ENCODE data around the gene MEMO1.
"Not testable (repeated sequence)": the region's sequence is repeated elsewhere in the genome, so short reads cannot be mapped to it uniquely, and the experiment has no call there.

The MEMO1 gene

GRCh38 chr2:31997653-31998052, 13.2 kb downstream of the MEMO1 start:
- DNase-seq: no peak

- no peak for DNase-seq
Observed at GRCh38 chr2:31996571-31997150, 14.1 kb downstream of the MEMO1 start.

GRCh38 chr2:31992934-31993333, 17.9 kb downstream of the MEMO1 start:
- DNase-seq: no peak

GRCh38 chr2:31992025-31992579, 18.7 kb downstream of the MEMO1 start:
- DNase-seq: no peak

GRCh38 chr2:31989946-31990345, 20.9 kb downstream of the MEMO1 start:
- DNase-seq: no peak

- DNase-seq: no peak
Observed at GRCh38 chr2:31987454-31988220, 23.2 kb downstream of the MEMO1 start.

GRCh38 chr2:31986906-31987305, 23.9 kb downstream of the MEMO1 start:
- no peak for DNase-seq

- no peak for DNase-seq
Observed at GRCh38 chr2:31983762-31984467, 26.9 kb downstream of the MEMO1 start.

- no peak for DNase-seq
Observed at GRCh38 chr2:31980674-31981356, 30.0 kb downstream of the MEMO1 start.

GRCh38 chr2:31979956-31980355, 30.9 kb downstream of the MEMO1 start:
- no peak for DNase-seq

GRCh38 chr2:31979018-31979417, 31.8 kb downstream of the MEMO1 start:
- DNase-seq: no peak

- no peak for DNase-seq
Observed at GRCh38 chr2:31978436-31978835, 32.4 kb downstream of the MEMO1 start.

- no peak for DNase-seq
Observed at GRCh38 chr2:31973665-31974064, 37.1 kb downstream of the MEMO1 start.

GRCh38 chr2:31972059-31972458, 38.7 kb downstream of the MEMO1 start:
- no peak for DNase-seq

- no peak for DNase-seq
Observed at GRCh38 chr2:31969178-31969577, 41.6 kb downstream of the MEMO1 start.

- no peak for DNase-seq
Observed at GRCh38 chr2:31967790-31968189, 43.0 kb downstream of the MEMO1 start.

- not testable (repeated sequence) for DNase-seq
Observed at GRCh38 chr2:31966402-31966801, 44.4 kb downstream of the MEMO1 start.

- no peak for DNase-seq
Observed at GRCh38 chr2:31965094-31965493, 45.7 kb downstream of the MEMO1 start.

- DNase-seq: no peak
Observed at GRCh38 chr2:31962757-31963361, 47.9 kb downstream of the MEMO1 start.

- no peak for DNase-seq
Observed at GRCh38 chr2:31958140-31958717, 52.6 kb downstream of the MEMO1 start.

- no peak for DNase-seq
Observed at GRCh38 chr2:31957354-31958139, 53.3 kb downstream of the MEMO1 start.
